ENCODE results near the gene TRRAP.

The TRRAP gene

DNA sequence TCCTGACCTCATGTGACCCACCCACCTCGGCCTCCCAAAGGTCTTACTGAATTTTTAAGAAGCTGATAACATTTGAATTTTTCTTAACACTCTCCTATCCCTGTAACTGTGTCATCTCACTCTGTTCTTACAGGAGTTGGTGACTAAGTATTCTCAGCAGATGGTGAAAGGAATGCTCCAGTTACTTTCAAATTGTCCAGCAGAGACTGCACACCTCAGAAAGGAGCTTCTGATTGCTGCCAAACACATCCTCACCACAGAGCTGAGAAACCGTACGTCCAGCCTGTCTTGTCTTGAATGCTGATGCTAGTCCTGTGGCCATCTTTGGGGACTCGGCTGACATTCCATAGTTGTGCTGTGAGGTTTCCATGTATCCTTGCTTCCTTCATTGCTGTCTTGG is 24.9 kb downstream of the TRRAP start:
- no peak for DNase-seq

- no peak for DNase-seq
Measured at GRCh38 chr7:98907570-98907969, 29.2 kb downstream of the TRRAP start.

DNA sequence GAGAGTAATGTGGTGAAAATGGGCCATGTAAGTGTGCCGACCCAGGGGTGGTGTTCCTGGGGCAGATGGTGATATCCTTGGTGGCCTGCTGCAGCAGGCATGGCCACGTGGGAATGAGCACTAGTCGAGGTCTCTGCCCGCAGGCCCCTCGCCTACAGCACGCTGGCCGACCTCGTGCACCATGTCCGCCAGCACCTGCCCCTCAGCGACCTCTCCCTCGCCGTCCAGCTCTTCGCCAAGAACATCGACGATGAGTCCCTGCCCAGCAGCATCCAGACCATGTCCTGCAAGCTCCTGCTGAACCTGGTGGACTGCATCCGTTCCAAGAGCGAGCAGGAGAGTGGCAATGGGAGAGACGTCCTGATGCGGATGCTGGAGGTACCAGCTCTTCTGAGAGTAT is 30.3 kb downstream of the TRRAP start:
- DNase-seq: no peak

GRCh38 chr7:98909487-98909886 is 31.2 kb downstream of the TRRAP start:
- DNase-seq: no peak

DNA sequence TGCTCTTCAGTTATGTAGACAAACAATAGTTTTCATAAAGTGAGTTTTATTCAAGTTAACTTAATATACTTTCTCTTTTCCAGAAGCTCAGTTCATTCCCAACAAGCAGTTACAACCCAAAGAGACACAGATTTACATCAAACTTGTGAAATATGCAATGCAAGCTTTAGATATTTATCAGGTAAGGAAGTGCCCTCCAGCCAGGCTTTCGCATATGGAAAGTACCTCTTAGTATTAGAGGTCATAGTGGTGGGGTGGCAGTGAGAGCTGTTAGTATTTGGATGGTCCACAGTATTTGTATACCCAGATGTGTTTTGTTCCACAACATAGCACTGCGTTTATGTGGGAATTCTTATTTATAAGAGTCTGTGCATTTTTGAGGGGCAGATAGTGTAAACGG is 32.1 kb downstream of the TRRAP start:
- no peak for DNase-seq

- DNase-seq: no peak
Measured at GRCh38 chr7:98911916-98912315, 33.6 kb downstream of the TRRAP start.

DNA sequence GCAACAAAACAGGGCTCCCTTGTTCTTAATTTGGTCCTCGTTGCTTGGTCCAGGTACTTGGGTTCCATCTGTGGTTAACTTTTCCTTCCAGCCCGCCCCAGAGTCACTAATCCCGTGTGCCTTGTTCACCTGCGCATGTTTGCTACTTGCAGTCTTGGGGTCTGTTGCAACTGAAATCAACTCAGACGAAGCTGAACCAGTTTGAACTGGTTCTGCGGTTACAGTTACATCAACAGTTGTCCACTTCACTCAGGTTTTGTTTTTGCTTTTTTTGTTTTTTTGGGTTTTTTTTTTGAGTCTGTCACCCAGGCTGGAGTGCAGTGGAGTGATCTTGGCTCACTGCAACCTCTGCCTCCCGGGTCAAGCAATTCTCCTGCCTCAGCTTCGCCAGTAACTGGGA is 34.7 kb downstream of the TRRAP start:
- no peak for DNase-seq

DNA sequence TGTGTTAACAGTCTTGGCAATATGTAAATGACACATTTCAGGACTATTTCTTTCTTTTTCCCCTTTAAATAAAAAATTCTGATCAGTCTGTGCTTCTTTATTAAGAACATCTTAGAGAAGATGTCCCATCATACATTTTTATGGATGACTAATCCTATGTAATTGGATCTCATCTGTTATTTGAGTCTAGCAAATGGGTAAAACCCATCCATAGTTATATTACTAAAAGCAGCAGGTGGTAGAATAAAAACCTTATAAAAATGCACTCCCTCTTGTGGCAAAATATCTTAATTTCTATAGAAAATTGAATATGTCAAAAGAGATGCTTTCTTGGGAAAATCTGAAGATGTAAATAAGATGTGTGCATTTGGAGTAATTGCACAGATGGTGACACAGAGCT is 35.3 kb downstream of the TRRAP start:
- no peak for DNase-seq

DNA sequence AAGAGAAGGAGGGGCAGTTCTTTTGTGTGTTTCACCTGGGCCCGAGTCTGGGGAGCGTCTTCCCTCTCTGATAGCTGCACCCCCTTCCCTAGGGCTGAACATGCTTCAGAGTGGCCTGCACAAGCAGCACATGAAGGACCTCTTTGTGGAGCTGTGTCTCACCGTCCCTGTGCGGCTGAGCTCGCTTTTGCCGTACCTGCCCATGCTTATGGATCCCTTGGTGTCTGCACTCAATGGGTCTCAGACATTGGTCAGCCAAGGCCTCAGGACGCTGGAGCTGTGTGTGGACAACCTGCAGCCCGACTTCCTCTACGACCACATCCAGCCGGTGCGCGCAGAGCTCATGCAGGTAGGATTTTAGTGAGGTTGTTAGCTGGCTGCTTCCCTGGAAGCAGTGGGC is 39.0 kb downstream of the TRRAP start:
- no peak for DNase-seq

DNA sequence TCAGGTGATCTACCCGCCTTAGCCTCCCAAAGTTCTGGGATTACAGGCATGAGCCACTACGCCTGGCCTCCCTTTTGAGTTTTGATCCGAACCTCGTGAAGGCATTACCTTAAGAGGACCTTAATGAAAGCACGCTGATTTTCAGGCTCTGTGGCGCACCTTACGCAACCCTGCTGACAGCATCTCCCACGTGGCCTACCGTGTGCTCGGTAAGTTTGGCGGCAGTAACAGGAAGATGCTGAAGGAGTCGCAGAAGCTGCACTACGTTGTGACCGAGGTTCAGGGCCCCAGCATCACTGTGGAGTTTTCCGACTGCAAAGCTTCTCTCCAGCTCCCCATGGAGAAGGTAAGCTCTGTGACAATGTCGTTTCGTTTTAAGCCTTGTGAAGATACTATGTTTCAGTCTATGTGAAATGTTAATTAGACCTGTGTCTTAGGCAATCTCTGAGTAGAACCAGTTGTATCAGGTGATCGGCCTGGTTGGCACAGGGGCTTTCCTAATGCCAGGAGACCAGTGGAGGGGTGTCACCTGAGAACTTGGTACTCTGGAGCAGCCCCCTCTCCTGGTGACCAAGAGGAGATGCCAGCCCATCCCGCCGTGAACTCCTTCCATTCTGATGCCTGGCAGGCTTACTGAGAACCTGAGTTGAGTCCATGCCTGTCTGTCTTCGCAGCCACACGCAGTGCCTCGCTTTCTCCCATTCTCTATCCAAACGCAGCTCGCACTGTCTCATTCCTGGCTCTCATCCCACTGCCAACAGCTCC is 43.5 kb downstream of the TRRAP start:
- DNase-seq: no peak

GRCh38 chr7:98922392-98923187 is 44.3 kb downstream of the TRRAP start:
- DNase-seq: no peak

DNA sequence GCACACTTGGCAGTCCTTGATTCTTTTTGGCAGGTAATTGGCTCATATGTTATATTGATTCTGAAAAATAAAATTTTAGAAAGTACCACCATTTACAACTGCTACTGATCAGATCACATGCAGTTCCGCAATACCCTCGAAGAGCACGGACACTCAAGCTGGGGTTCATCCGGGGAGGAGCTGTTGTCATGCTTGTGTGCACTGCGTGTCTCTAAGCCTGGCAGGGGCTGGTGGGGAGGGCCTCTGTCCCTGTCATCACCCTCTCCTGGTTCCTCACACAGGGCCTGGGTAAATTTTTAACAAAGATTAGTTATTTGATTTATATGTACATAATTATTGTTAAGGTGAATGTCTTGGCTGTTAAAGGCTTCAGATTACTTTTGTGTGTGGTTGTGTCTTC is 45.2 kb downstream of the TRRAP start:
- no peak for DNase-seq

DNA sequence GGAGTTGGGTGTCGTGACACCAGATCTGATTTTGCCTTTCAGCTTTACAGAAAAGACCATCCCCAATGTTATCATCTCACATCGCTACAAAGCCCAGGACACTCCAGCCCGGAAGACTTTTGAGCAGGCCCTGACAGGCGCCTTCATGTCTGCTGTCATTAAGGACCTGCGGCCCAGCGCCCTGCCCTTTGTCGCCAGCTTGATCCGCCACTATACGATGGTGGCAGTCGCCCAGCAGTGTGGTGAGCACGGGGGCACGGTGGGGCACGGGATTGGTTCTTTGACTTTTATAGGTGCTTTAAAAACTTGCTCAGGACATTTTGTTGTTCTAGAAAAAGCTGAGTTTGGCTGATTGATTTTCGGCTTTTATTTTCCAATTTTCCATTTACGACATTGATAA is 48.8 kb downstream of the TRRAP start:
- DNase-seq: no peak

GRCh38 chr7:98930464-98930863 is 52.1 kb downstream of the TRRAP start:
- no peak for DNase-seq

DNA sequence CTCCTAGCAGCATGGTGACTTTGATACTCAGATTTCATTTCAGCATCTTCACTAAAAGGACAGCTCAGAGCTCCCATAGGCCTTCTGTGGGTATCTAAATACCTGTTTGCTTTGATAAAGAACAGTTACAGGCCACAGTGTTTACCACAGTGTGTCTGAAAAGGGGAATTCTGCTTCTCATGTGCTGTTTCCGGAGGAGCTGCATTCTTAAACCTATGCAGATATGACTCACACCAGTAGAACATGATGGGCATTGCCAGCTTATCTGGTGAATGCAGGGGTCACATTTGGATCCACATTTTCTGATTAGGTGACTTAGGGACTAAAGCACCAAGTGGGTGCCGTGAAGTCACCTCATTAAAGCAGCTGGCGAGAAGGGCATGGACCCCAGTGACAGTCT is 52.6 kb downstream of the TRRAP start:
- DNase-seq: no peak

- DNase-seq: no peak
Measured at GRCh38 chr7:98933321-98933720, 55.0 kb downstream of the TRRAP start.

GRCh38 chr7:98934267-98934666 is 55.9 kb downstream of the TRRAP start:
- no peak for DNase-seq

- no peak for DNase-seq
Measured at GRCh38 chr7:98935811-98936210, 57.5 kb downstream of the TRRAP start.

GRCh38 chr7:98943336-98943735 is 65.0 kb downstream of the TRRAP start:
- DNase-seq: no peak

GRCh38 chr7:98944386-98944785 is 66.1 kb downstream of the TRRAP start:
- no peak for DNase-seq

- no peak for DNase-seq
Measured at GRCh38 chr7:98945852-98946251, 67.5 kb downstream of the TRRAP start.

GRCh38 chr7:98946389-98946788 is 68.1 kb downstream of the TRRAP start:
- no peak for DNase-seq

GRCh38 chr7:98949336-98950044 is 71.2 kb downstream of the TRRAP start:
- no peak for DNase-seq

DNA sequence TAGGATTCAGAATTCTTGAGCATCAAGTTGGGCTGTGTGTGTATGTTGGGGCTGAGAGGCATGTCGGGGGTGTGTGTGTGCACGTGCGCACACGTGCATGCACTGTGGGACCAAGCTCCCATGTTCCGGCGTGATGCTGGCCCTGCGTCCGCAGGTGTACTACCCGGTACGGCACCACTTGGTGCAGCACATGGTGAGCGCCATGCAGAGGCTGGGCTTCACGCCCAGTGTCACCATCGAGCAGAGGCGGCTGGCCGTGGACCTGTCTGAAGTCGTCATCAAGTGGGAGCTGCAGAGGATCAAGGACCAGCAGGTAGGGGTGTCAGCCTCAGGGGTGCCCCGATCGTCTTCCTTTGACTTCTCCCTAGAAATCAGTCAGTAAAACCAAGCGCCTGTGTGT is 77.7 kb downstream of the TRRAP start:
- DNase-seq: no peak
